GM18907 (cell line): ENCODE measurements around the gene SH3RF1.

Experiments
- ATAC-seq: cut with Tn5 transposase; IDR thresholded peaks from one replicate; pipeline ENCODE4 v1.9.1; 2021; ENCODE audit warnings: mild to moderate bottlenecking, moderate library complexity; ENCODE audit not compliant: unreplicated experiment

The SH3RF1 gene

DNA sequence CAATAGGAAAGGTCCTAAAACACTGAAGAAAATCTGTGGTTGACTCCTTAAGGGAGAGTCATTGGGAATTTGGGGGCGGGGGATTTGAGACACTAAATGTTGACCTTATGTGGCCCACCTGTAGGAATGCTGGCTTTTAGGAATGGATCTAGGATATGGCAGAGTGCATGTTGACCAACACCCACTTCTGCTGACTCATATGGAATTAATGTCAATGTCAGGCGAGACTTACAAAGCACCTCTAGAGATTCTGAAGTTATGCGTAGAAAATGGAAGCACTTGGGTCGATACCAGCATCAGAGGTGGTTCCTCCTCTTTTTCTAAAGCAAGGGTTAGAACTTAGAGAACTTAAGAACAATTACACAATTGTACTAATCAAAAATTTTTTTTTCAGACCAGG, 160.1 kb downstream of the SH3RF1 start:
- ATAC-seq = no peak

DNA sequence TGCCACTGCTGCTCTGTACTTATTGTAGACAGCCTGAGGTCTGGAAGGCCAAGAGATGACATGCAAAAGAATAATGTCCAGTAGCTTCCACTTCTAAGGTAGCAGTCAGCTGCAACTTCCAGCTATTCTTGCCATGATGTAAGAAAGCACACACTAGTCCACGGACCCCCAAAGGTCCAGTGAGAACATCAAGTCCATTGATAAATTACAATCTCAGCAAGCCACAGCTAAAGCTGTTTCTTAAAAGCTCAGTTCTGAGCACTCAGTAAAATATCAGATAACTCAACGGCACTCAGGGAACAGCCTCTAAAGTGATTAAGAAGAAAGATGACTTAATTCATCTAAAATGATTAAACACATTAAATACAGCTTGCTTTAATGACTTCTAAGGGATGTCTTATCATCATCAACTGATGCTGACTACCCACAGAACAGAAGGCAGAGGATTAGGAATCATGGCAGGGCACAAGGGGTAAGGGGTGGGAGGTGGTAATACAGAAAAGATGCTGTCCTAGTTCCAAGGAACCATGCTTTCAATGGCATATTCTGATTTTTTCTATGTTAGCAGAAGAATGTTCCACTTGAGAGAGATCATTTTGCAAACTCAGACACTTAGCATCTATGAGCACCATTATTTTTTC, 161.6 kb downstream of the SH3RF1 start:
- no peak for ATAC-seq

DNA sequence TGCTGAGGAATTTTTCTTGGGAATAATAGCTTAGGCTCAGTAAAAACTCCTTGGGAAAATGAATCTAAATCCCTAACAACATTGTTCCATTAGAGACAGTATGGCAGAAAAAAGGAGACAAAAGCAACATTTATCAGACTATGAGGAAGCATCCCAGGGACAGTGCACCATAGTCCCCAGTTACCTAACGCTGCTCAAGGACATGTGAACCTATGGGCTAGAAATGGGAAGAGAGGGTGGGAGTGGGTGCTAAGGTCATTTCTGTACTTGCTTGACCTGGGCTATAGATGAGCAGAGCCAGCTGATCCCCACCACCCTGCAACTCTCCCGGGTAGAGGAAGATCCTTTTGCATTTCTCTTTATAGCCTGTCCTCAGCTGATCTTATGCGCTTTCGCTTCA, 162.5 kb downstream of the SH3RF1 start:
- ATAC-seq = no peak

DNA sequence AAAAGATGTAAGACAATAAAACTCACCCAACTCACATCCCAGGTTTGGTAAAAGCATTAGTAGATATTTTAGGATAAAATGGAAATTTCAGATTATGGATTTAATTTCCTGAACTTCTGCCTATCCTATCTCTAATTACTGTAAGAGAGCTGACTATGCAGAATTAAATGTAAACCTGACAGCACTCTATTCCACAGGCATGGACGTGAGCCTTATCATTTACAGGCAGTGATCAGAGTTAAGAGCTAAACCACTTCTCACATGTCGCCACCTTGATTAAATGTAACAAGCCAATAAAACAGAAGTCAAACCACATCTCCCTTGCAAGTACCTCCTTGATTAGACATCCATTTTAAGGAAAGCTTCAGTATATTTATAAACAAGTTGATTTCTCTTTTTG, 163.2 kb downstream of the SH3RF1 start:
- ATAC-seq = no peak

DNA sequence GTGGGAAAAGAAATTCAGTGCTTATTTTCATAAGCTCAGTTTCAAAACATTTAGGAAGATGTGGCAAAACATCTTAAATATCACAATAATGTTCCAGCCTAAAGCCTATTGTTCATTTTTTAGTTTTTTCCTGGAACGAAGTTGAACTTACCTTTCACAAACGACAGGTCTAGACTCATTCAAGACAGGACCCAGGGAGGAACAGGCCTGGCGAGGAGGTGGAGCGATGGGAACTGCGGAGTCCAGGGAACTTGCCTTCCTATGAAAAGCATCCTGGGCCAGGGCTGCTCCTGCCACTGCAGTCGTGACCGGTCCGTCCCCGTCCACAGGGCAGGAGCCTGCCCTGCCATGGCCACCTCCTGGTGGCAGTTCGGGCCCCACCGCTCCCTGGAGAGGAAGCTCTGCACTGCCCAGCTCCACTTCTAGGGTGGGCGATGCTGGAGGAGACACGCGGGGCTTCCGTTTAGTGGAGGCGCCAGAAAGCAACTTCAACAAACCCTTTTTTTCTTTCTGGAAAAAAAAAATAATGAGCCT, 164.0 kb downstream of the SH3RF1 start:
- no peak for ATAC-seq

DNA sequence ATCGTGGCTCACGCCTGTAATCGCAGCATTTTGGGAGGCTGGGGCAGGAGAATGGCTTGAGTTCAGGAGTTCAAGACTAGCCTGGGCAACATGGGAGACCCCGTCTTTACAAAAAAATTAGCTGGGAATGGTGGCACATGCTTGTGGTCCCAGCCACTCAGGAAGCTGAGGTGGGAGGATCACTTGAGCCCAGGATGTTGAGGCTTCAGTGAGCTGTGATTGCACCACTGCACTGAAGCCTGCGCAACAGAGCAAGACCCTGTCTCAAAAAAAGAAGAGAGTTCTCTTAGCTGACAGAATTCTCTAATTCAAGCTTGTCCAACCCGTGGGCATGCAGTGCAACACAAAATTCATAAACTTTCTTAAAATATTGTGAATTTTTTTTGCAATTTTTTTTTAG, 165.1 kb downstream of the SH3RF1 start:
- ATAC-seq = no peak

DNA sequence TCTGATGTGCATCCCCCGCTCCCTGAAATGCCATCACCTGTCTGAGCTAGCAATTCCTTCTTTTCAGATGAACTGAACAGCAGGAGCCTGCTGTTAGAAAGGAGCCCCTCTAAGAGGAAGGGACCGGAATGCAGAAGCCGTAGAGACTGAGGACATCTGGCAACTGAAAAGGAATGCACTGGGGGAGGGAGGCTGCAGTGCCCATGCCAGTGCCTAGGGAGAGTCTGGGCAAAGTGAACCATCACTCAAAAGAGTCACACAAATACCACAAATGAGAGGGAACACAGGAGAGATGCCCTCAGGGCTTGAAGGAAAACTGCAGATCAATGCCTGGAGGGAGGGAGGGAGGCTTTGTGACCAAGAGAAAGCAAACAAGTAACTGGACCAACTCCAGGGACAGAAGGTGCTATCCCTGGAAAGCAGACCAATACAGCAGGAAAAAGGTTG, 166.8 kb downstream of the SH3RF1 start:
- no peak for ATAC-seq

DNA sequence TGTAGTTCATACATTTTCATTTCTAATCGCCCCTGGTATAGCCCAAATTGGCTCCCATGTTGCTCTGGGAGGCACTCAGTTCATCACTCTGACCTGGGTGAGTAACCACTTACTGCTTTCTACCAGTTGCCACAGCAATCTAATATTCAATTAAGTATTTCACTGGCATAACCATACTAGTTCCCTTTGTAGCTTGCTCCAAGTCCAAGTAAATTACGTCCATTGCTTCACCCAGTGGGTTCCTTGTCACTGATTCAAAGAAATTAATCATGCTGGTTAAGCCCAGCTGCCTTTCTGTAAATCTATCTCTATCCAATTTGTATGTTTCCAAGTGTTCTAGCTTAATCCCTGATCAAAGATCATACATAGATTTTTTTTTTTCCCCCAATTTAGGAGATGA, 168.7 kb downstream of the SH3RF1 start:
- ATAC-seq = no peak

DNA sequence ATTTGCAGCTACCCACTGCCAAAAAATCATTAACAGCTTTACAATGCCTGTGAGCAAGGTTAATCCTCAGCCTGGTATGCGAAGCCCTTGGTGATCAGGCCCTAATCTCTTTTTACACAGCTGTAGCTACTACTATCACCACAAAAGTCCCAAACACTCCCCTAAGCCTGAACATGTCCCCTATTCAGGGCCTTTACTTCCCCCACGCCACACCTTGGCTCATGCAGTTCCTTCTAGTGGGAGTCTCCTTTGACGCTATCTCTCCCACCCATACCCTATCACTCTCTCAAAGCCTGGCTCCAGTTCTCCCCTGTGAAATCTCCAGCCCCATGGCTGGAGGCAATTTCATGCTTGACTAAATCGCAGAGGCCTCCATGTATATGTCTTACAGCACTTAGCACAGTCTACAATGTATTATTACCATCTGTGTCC, 170.1 kb downstream of the SH3RF1 start:
- no peak for ATAC-seq

DNA sequence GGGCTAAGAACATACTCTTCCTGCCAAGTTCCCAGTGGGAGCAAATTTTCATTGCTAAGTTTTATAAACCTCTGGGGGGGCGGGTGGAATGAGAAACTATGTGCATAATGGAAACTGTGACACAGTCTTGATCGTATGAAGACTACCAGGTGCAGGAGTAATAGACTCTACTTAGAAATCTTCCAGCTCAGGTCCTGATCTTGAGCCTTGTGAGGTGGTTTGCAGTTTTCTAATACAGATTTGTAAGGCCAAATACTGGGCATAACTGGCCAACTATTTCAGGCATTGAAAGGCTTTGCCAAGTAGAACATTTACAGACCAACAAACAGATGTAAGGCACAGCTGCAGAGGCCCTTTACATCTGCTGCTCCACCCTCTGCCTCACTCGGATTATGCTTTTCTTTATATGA, 171.0 kb downstream of the SH3RF1 start:
- peak; percentile 74 for ATAC-seq

DNA sequence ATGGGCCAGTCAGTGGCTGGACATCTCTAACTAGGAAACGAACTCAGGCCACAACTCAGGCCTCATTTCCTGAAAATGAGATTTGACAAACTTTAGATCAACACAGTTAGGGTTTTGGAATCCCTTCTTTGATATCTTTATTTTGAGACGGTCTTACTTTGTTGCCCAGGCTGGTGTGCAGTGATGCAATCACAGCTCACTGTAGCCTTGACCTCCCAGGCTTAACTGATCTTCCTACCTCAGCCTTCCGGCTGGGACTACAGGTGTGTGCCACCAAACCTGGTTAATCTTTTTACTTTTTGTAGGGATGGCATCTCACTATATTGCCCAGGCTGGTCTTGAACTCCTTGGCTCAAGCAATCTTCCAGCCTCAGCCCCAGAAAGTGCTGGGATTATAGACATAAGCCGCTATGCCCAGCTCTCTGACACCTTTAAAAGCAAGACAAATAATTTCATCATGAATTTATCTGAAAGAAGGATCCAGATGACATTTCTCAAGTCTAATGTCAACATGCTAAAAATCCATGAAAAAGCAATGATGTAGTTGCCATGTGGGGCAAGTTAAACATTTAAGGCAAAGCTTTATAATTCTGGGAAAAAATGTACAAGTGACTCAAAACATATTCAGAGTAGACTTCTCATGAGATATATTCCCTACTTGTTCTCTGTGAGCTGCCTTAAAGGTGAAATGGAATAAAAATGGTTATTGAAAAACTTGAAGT, 171.6 kb downstream of the SH3RF1 start:
- ATAC-seq = no peak

DNA sequence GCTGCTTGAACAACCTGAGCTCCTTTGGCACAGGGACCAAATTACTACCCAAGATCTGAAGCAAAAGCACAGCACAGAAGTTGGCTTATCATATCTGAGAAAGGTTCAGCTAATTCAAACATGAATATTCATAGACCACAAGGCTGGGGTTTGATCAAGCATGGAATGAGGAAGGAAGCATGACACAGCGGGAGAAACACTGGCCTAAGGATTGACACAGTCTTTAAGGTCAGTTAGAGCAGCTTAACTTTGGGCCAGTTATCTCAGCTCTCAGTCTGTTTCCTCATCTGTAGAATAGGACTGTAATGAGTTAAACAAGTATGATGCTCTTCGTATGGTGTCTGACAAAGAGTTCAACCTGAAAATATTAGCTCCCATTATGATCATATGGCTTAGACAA, 172.2 kb downstream of the SH3RF1 start:
- ATAC-seq = peak; percentile 40

DNA sequence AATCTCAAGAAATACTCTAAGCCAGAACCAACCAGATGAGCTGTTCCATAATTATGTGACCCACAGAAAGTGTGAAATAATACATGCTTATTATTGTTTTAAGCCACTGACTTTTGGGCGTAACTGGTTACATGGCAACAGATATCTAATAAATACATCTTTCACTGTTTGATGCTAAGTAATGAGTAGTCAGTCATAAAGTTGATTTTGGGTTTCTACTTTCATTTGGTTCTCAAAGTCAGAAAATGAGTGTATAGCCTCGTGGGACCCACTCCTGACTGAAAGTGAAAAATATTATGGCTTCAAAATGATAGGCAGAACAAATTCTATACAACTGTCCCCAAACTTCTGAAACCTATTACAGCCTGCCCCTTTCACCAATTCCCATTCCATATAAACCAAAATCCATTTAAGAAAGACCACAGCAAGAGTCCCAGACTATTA, 172.7 kb downstream of the SH3RF1 start:
- peak; percentile 52 for ATAC-seq

DNA sequence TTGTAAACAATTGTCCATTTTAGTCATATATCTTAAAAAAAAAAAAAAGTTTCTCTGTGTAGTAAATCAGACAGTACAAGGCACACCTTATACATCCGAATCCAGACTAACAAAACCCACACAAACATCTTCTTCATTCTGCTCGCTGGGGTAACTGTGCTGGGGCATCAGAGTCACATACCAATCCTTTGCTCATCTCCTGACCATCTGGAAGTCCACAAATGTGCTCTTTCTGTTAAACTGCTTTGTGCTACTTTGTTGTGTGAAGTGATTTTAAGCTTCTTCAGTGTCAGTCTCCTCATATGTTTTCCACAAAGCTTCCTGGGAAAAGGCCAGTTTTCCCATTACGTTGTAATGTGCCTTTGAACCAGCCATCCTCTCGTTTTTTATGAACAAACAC, 174.5 kb downstream of the SH3RF1 start:
- no peak for ATAC-seq

DNA sequence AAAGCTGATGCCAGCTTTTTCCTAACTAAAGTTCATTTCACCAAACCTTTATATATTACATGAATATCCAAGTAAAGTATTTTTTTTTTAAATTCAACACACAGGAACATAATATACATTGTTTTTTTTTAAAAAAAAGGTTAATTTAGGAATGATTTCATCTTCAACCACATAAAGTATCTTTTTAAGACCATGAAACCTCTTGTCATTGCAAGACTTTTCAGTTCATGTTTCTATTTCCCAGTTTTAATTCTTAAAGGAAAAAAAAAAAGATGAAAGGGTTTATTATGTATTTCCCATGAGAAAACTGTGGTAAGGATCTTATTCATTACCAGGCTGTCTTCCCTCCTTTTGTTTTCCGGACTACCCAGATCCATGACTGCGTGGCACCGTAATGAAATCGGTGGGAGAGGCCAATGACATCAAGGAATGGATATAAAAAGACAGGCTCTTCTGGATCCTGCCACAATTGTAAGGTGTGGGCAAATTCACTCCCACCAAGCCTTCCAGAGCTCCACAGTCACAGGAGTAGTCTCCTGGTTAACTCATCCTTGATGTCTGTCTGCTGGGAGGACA, 176.0 kb downstream of the SH3RF1 start:
- no peak for ATAC-seq

DNA sequence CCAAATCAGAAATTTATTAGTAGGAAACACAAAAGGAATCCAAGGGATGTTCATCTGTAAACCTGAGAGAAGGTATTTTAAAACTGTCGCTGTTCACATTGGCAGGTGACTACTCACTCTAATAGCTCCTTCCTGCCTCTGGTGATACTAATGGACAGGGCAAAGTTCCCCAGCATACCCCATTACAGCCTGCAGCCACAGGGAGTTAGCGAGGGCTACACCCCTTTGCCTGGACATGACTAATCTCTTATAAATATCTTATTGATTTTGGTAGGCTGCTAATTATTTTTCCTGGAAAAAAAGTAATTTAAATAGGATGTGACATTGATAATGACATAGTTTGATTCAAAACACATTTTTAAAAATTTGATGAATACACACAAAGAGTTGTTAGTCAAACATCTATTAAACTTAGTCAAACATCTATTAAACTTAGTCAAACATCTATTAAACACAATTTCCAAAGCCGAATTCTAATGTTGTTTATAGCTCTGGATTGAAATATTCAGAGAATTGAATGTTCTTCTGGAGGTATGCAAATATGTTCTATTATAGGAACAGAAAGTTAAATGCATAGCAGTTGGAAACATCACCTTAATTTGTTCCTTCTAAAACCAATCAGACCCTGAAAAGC, 177.8 kb downstream of the SH3RF1 start:
- ATAC-seq = no peak

DNA sequence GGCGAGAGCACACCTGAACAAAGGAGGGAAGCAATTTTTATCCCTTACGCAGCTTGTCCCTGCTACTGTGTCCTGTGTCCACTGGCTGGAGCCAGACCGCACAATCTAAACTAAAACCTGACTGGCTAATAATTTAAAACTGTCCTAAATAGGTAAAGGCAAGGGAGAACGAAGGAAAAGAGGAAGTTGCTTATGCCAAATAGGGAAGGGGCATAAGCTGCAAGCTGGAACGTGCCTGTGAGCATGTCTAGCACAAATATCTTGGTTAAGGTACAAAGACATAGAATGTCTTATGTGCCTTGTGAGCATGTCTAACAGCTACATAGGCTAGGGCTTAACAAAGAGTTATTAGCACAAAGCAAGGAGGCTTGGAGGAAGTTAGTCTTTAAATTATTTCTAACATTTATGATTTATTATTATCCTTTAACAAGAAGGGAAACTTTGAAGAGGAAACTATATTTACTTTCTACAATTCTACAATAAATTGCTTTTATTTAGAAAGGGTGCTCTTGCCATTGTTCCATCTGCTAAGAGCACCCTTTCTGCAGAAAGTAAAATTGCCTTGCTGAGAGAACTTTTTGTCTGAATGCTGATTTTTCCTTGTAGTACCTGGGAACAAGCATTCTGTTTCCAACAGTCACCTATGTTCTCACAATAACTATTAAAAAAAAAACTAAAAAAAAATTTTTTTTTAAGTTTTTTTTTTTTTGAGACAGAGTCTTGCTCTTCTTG, 180.1 kb downstream of the SH3RF1 start:
- no peak for ATAC-seq

DNA sequence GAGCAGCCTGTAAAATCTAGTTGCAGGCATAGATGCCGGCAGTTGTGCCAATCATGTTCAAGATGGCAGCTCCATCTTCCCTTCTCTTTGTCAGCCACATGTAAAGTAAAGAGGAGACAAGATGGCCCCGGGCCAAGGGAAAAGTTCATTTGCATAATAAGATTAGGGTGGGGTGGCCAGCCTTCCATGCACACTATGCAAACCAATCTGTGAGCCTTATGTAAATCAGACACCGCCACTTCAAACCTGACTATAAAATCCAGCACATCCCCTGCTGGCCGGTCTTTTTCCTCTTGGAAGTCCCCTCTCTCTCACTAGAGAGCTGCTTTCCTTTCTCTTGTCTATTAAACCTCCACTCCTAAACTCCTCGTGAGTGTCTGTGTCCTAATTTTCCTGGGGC, 181.8 kb downstream of the SH3RF1 start:
- ATAC-seq = no peak

DNA sequence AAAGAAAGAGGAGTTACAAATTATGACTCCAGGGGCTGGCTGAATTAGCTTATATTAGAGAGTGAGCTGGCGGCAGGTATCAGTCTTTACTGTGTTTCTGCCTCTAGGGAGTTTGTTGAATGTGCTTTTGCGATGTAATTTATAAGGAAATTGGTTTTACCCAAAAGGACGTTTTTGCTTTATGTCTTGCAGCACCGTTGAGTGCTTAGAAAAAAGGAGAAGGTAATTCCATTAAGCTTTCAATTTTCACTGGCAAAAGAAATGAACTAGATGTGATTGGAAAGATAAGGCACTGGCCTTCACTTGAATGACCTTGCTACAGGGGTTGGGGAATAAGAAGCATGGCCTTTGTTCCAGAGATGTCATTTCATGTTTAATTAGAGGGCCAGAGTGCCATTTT, 185.8 kb downstream of the SH3RF1 start:
- no peak for ATAC-seq

DNA sequence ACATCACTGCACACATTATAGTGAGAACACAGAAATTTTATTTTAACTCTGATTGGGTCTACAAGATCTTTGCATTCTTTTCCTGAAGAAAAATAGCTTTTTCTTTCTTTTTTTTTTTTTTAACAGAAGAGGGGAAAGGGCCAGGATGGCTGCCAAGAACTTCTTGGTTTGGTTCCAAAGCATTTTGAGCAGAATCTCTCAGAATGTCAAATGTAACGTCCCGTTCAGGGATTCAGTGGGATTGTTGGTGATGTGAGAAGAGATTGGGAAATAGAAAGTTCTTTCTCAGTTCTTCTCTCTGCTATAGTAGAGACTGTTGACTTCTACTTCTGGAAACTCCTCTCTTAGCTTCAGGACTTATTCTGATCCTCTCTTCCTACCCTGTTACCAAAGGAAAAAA, 189.8 kb downstream of the SH3RF1 start:
- ATAC-seq = peak; percentile 0
